ENCODE data around the gene HEMK1. TPM values are rescaled to one million over a fixed set of nuclear protein-coding genes. Genes with fewer than 3 reads are reported as not detected.

The HEMK1 gene
- total RNA-seq, 2 donors from 2014 or later: 24.1 to 25.8 TPM

- peaks cover 2% of the 10 kb centered on the region for H3K4me1 ChIP-seq (ENCODE audit: control insufficient read depth, insufficient read depth, low read length)
- peaks cover 17% of the 10 kb centered on the region for H3K36me3 ChIP-seq (ENCODE audit: control insufficient read depth, insufficient read depth, low read length)
- Mint-ChIP-seq H3K4me1 (no peaks in the 10 kb centered on the region), H3K27ac (no peak overlapping the region), H3K27me3 (ENCODE audit: insufficient read depth) (no peaks in the 10 kb centered on the region), H3K9me3 (no peaks in the 10 kb centered on the region), H3K36me3 (ENCODE audit: low read depth) (peaks cover 4% of the 10 kb centered on the region), H3K4me3 (no peak overlapping the region)
- H3K4me3 ChIP-seq (ENCODE audit: low read length): no peak overlapping the region
- 67 to 82% methylated on average over 5 to 9 of the region's 9 CpGs for WGBS, 2 experiments (ENCODE audit: insufficient coverage in 1 of 2, insufficient read length in 1 of 2)
- no peak overlapping the region for H3K27ac ChIP-seq (ENCODE audit: low read depth, low read length)
- TF ChIP-seq, protein P1, sequence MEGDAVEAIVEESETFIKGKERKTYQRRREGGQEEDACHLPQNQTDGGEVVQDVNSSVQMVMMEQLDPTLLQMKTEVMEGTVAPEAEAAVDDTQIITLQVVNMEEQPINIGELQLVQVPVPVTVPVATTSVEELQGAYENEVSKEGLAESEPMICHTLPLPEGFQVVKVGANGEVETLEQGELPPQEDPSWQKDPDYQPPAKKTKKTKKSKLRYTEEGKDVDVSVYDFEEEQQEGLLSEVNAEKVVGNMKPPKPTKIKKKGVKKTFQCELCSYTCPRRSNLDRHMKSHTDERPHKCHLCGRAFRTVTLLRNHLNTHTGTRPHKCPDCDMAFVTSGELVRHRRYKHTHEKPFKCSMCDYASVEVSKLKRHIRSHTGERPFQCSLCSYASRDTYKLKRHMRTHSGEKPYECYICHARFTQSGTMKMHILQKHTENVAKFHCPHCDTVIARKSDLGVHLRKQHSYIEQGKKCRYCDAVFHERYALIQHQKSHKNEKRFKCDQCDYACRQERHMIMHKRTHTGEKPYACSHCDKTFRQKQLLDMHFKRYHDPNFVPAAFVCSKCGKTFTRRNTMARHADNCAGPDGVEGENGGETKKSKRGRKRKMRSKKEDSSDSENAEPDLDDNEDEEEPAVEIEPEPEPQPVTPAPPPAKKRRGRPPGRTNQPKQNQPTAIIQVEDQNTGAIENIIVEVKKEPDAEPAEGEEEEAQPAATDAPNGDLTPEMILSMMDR (conservative IDR thresholded peaks at IDR 0.05): no peak
- no peak overlapping the region for H3K9ac ChIP-seq (ENCODE audit: extremely low read depth, low read length, poor library complexity, severe bottlenecking)
- H3K9me3 ChIP-seq (ENCODE audit: control insufficient read depth, low read length): no peaks in the 10 kb centered on the region
- no peaks in the 10 kb centered on the region for H3K27me3 ChIP-seq (ENCODE audit: control insufficient read depth, insufficient read depth, low read length, poor library complexity, severe bottlenecking)
- DNase-seq: no peak
These were observed 12.8 kb downstream of the HEMK1 start for GRCh38 chr3:50582083-50582482.

DNA sequence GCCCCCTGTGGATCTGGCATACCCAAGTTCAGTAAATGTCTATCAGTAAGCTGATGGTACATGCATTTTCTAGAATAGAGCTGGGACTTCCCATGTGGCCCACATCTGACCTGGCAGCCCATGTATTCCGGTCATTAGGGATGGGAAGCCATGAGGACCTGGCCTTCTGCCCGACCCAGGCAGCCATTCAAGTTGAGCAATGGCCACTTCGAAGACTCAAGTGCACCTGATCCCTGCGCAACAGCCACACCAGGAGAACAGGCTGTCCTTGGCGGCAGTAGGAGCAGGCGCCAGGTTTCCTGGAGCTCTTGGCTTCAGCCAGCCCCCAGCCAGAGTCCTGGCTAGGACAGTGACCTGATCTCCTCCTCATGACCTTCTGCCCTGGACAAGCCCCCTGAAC is 14.6 kb downstream of the HEMK1 start:
- Mint-ChIP-seq H3K4me1 (no peaks in the 10 kb centered on the region), H3K36me3 (ENCODE audit: low read depth) (peaks cover 2% of the 10 kb centered on the region), H3K9me3 (no peaks in the 10 kb centered on the region), H3K27me3 (ENCODE audit: insufficient read depth) (peaks cover 5% of the 10 kb centered on the region), H3K27ac (peak overlapping the region; percentile 62), H3K4me3 (no peak overlapping the region)
- Histone ChIP-seq H3K4me3 (ENCODE audit: low read length) (no peak overlapping the region), H3K4me1 (ENCODE audit: control insufficient read depth, insufficient read depth, low read length) (peaks cover 2% of the 10 kb centered on the region), H3K27ac (ENCODE audit: low read depth, low read length) (peak overlapping the region; percentile 19), H3K9me3 (ENCODE audit: control insufficient read depth, low read length) (no peaks in the 10 kb centered on the region), H3K9ac (ENCODE audit: extremely low read depth, low read length, poor library complexity, severe bottlenecking) (no peak overlapping the region), H3K36me3 (ENCODE audit: control insufficient read depth, insufficient read depth, low read length) (peaks cover 13% of the 10 kb centered on the region), H3K27me3 (ENCODE audit: control insufficient read depth, insufficient read depth, low read length, poor library complexity, severe bottlenecking) (no peaks in the 10 kb centered on the region)
- no peak for DNase-seq
- WGBS, 2 experiments (ENCODE audit: insufficient coverage in 1 of 2, insufficient read length in 1 of 2): 92 to 95% methylated on average over 6 of the region's 6 CpGs
- TF ChIP-seq, protein P1 (conservative IDR thresholded peaks at IDR 0.05): no peak

- DNase-seq: no peak
- Histone ChIP-seq H3K9me3 (ENCODE audit: control insufficient read depth, low read length) (no peaks in the 10 kb centered on the region), H3K4me3 (ENCODE audit: low read length) (no peak overlapping the region), H3K4me1 (ENCODE audit: control insufficient read depth, insufficient read depth, low read length) (peaks cover 2% of the 10 kb centered on the region), H3K27ac (ENCODE audit: low read depth, low read length) (peak overlapping the region; percentile 19), H3K36me3 (ENCODE audit: control insufficient read depth, insufficient read depth, low read length) (peaks cover 13% of the 10 kb centered on the region), H3K27me3 (ENCODE audit: control insufficient read depth, insufficient read depth, low read length, poor library complexity, severe bottlenecking) (no peaks in the 10 kb centered on the region), H3K9ac (ENCODE audit: extremely low read depth, low read length, poor library complexity, severe bottlenecking) (no peak overlapping the region)
- TF ChIP-seq, protein P1 (conservative IDR thresholded peaks at IDR 0.05): no peak
- 76 to 90% methylated on average over 2 of the region's 2 CpGs for WGBS, 2 experiments (ENCODE audit: insufficient coverage in 1 of 2, insufficient read length in 1 of 2)
- Mint-ChIP-seq H3K27ac (peak overlapping the region; percentile 62), H3K4me1 (no peaks in the 10 kb centered on the region), H3K27me3 (ENCODE audit: insufficient read depth) (peaks cover 5% of the 10 kb centered on the region), H3K9me3 (no peaks in the 10 kb centered on the region), H3K36me3 (ENCODE audit: low read depth) (peaks cover 2% of the 10 kb centered on the region), H3K4me3 (no peak overlapping the region)
These were observed 15.1 kb downstream of the HEMK1 start for GRCh38 chr3:50584391-50584790.

Measured in endodermal cell (in vitro differentiated cells).